Activated CD4-positive, alpha-beta T cell treated with anti-CD3 and anti-CD28 coated beads, Interleukin-2, Interleukin-4, amounts not matched to agents 100 ng/mL and 50 ng/mL, durations not matched to agents 16 hours and 8 hours (primary cell): ENCODE results near the gene FBXO3.
"Not testable (repeated sequence)": the region's sequence is repeated elsewhere in the genome, so short reads cannot be mapped to it uniquely, and the experiment has no call there.

Experiments used
- DNase-seq: peaks from one replicate; pipeline ENCODE4 v3.0.0-alpha.2; 2020; ENCODE audit warnings: low spot score

Gene FBXO3

GRCh38 chr11:33773987-33774735 is at the start of gene FBXO3:
FBXO3 (minus strand) TSS chr11:33774520; CDS start chr11:33774497, 23 bp downstream.
- peak; percentile 77 for DNase-seq

- not testable (repeated sequence) for DNase-seq
These were observed 48.7 kb upstream of the FBXO3 start for GRCh38 chr11:33822981-33823380.

DNA sequence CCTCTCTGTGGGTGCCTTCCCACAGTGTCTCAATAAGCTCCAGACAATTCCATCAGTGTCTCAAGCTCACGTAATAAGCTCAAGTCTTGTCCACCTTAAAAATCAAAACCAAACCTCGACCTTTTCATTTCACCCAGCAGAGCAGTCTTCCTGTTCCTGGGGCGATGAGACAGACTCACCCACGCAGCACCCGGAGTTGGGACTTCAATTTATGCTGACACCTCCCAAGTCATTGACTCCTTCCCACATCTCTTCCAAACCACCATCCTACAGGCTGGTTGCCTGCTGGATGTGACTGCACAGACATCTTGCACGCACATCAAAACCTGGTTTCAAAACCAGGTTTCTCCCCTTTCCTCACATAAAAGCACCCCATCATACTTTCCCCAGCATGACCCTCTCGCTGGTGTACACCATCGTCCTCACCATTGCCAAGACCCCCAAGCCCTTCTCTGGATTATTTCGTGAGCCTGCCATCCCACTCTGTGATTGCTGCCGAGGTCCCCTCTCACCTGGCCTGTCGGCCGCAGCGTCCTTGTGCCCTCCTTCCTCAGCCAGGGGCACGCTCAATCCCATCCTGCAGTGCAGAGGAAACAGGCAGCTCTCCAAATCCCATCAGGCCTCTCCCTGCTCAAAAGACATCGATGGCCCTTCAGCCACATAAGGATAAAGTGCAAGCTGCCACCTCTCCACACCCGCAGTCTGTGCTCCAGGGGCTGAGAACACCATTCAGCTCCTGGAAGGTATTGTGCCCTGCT is 45.1 kb upstream of the FBXO3 start:
- DNase-seq: no peak

- peak; percentile 83 for DNase-seq
These were observed 34.0 kb upstream of the FBXO3 start for GRCh38 chr11:33808228-33808828.

DNA sequence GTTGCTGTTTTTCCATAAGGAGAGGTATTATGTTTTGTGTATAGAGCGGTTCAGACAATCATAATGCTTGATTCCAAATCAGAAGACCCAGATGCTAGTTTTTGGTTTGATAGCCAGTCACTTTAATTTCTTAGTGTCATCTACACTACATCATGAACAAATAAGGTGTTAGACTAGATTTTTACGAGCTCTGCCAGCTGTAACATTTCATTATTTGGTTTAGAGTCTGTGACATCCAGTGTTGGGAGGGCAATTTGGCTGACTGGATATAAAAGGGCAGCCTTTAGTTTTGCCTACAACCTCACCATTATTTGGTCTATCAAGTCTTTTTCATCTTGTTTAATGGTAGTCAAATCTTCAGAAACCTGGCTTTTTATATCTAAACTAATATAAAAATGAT is 30.2 kb upstream of the FBXO3 start:
- no peak for DNase-seq

GRCh38 chr11:33802194-33802950 is 28.1 kb upstream of the FBXO3 start:
- peak; percentile 15 for DNase-seq

GRCh38 chr11:33801821-33802193 is 27.5 kb upstream of the FBXO3 start:
- no peak for DNase-seq

GRCh38 chr11:33797879-33798278 is 23.6 kb upstream of the FBXO3 start:
- DNase-seq: no peak

GRCh38 chr11:33790040-33790439 is 15.7 kb upstream of the FBXO3 start:
- DNase-seq: no peak

GRCh38 chr11:33788095-33788494 is 13.8 kb upstream of the FBXO3 start:
- DNase-seq: not testable (repeated sequence)

DNA sequence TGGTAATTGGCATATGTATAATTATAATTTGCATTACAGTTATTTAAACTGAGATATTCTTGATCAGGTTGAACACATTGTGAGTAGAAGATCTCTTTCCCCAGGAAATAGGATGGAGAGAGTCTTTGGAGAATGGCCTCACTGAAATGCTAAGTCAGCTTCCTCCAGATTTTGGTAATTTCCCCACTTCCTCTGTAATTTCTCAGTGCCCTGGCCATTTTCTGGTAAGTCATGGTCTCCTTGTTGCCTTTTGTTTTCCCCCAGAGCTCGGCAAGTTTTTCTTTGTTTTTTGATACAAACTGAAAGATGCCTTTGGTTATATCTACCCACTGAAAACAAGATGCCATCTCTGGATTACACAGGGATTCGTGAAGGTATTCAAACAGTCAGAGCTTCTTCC is 12.8 kb upstream of the FBXO3 start:
- no peak for DNase-seq

DNA sequence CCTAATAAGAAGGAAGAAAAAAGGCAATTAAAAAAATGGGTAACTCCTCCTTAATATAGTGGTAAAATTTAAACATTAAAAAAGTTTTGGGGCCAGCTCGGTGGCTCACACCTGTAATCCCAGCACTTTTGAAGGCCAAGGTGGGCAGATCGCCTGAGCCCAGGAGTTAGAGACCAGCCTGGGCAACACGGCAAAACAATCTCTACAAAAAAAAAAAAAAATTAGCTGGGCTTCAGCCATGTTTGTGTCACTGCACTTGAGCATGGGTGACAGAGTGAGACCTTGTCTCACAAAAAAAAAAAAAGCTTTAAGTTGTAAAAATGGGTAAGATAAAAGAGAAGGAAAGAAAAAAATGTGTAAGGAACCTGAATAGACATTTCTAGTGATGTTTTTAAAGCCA is 11.3 kb upstream of the FBXO3 start:
- DNase-seq: no peak

DNA sequence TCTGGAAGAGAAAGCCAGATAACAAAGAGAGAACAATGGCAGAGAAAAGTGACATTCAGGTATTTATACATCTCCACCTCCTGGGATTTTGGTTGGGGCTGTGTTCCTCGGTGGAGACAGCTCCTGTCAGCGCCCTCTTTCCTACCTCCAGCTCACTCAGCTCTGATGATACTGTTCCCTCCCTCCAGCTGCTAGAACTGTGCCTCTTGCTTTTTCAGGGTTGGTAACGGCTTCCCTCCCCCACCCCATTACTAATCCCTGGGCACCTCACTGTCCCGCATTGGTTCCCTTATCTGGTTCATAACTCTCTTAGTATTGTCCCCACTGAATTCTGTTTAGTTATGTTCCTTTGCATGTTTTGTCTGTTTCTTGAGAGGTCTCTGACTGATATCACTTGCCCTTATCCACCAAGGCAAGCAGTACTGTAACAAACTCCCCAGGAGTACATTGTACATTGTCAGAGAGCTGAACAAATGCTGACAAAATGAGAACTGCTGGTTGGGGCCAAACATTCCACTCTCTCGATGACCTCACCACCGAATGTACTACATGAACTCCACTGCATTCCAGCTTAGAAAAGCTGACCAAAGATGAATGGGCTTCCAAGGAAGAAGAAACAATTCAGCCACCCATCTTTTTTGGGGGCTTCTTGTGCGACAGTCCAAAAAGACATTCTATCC is 5.7 kb upstream of the FBXO3 start:
- DNase-seq: no peak

- DNase-seq: no peak
These were observed 4.4 kb upstream of the FBXO3 start for GRCh38 chr11:33778675-33779074.

- DNase-seq: no peak
These were observed 3.6 kb upstream of the FBXO3 start for GRCh38 chr11:33777906-33778305.

GRCh38 chr11:33775832-33776470 is 1.6 kb upstream of the FBXO3 start:
- peak; percentile 9 for DNase-seq

GRCh38 chr11:33775467-33775807 is 1.1 kb upstream of the FBXO3 start:
- no peak for DNase-seq

- no peak for DNase-seq
These were observed 581 bp upstream of the FBXO3 start for GRCh38 chr11:33774736-33775466.

- DNase-seq: peak; percentile 17
These were observed 825 bp downstream of the FBXO3 start for GRCh38 chr11:33773404-33773986.

DNA sequence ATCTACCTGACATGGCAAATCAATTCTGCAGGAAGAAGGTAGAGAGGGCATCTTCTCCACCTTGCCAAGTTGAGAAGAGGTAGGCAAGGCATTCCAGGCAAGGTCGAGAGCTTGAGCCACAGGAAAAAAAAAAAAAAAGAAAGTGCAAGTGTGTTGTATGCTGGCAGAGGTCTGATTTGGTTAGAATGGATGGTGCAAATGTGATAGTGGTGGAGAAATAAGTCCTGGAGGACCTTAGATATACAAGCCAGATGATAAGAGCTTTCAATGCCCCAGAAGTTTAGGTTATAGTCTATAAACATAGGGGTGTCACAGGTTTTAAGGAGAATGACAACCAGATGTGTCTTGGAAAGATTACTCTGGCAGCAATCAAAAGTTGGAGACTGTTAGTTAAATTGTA is 1.4 kb downstream of the FBXO3 start:
- no peak for DNase-seq
